ENCODE data around the gene WDR73. TPM values are rescaled to one million over a fixed set of nuclear protein-coding genes. Genes with fewer than 3 reads are reported as not detected.
A peak's percentile ranks its signal among the peaks of the same experiment; 100 is the strongest.

The WDR73 gene
- total and polyA plus RNA-seq, 10 of the 15 experiments (the other 5 are each of a cell fraction or from before 2014, with no cell fraction given): 4.4 to 25.6 (median 16.3) TPM

DNA sequence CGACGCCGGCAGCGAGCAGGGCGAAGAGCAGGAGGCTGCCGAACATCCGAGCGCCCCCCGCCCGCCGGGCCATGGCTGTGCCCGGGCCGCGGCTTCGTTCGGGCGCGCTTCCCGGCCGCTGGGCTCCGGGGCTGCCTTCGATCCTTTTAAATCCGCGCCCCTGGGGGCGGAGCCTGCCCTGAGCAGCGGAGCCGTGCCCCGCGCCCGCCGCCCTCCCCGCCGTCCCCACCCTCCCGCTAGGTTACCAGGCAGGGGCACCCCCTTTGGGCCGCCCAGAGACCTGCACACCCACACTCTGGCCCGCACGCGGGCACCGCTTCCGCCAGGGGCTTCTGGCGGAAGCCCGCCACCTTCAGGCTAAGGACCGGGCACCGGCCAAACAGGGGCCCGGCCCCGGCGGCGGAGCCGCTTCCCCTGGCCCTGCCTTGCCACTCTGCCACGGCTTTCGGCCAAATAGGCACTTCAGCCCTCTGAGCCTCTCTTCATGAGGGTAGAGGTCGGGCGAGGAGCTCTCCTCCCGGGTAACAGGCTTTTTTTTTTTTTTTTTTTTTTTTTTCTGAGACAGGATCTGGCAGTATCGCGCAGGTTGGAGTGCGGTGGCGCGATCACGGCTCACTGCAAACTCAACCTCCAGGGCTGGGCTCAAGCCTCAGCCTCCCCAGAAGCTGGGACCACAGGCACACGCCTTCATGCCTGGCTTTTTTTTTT is 4.2 kb upstream of the WDR73 start, which contains the start of gene NMB (continued):
- TF ChIP-seq NRF1 (conservative IDR thresholded peaks at IDR 0.05; ENCODE audit: low read depth, low read length) (no peak), SRF (IDR thresholded peaks at IDR 0.05; ENCODE audit: low read depth in 2 of 2, low read length in 2 of 2) (no peak), ZNF622 (IDR thresholded peaks at IDR 0.05) (no peak), SMAD1 (IDR thresholded peaks at IDR 0.05; ENCODE audit: low read depth, partially characterized antibody) (no peak), RAD51 (IDR thresholded peaks at IDR 0.05) (no peak), CHD1 (IDR thresholded peaks at IDR 0.05; ENCODE audit: low read depth, low read length) (no peak), MTA2 (IDR thresholded peaks at IDR 0.05; ENCODE audit: low read depth) (no peak), HDGF (IDR thresholded peaks at IDR 0.05) (no peak), CREM (IDR thresholded peaks at IDR 0.05; ENCODE audit: low read depth) (no peak), SMAD5 (IDR thresholded peaks at IDR 0.05; ENCODE audit: low read depth) (no peak), TCF12 (IDR thresholded peaks at IDR 0.05; ENCODE audit: low read depth, low read length) (no peak), ZNF384 (IDR thresholded peaks at IDR 0.05; ENCODE audit: borderline replicate concordance, low read depth, low read length) (peak; percentile 85), ZNF207 (IDR thresholded peaks at IDR 0.05; ENCODE audit: borderline replicate concordance) (no peak), MTA3 (IDR thresholded peaks at IDR 0.05; ENCODE audit: borderline replicate concordance, low read length) (no peak), ASH2L (IDR thresholded peaks at IDR 0.05; ENCODE audit: borderline replicate concordance, low read depth) (no peak)
- TF ChIP-seq, protein P1, sequence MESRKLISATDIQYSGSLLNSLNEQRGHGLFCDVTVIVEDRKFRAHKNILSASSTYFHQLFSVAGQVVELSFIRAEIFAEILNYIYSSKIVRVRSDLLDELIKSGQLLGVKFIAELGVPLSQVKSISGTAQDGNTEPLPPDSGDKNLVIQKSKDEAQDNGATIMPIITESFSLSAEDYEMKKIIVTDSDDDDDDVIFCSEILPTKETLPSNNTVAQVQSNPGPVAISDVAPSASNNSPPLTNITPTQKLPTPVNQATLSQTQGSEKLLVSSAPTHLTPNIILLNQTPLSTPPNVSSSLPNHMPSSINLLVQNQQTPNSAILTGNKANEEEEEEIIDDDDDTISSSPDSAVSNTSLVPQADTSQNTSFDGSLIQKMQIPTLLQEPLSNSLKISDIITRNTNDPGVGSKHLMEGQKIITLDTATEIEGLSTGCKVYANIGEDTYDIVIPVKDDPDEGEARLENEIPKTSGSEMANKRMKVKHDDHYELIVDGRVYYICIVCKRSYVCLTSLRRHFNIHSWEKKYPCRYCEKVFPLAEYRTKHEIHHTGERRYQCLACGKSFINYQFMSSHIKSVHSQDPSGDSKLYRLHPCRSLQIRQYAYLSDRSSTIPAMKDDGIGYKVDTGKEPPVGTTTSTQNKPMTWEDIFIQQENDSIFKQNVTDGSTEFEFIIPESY (IDR thresholded peaks at IDR 0.05): no peak
- TF ChIP-seq, protein P2, sequence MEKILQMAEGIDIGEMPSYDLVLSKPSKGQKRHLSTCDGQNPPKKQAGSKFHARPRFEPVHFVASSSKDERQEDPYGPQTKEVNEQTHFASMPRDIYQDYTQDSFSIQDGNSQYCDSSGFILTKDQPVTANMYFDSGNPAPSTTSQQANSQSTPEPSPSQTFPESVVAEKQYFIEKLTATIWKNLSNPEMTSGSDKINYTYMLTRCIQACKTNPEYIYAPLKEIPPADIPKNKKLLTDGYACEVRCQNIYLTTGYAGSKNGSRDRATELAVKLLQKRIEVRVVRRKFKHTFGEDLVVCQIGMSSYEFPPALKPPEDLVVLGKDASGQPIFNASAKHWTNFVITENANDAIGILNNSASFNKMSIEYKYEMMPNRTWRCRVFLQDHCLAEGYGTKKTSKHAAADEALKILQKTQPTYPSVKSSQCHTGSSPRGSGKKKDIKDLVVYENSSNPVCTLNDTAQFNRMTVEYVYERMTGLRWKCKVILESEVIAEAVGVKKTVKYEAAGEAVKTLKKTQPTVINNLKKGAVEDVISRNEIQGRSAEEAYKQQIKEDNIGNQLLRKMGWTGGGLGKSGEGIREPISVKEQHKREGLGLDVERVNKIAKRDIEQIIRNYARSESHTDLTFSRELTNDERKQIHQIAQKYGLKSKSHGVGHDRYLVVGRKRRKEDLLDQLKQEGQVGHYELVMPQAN (conservative IDR thresholded peaks at IDR 0.05): peak; percentile 30; the same call in 1 of the 2 replicates
- TF ChIP-seq, protein P3, sequence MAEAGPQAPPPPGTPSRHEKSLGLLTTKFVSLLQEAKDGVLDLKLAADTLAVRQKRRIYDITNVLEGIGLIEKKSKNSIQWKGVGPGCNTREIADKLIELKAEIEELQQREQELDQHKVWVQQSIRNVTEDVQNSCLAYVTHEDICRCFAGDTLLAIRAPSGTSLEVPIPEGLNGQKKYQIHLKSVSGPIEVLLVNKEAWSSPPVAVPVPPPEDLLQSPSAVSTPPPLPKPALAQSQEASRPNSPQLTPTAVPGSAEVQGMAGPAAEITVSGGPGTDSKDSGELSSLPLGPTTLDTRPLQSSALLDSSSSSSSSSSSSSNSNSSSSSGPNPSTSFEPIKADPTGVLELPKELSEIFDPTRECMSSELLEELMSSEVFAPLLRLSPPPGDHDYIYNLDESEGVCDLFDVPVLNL (IDR thresholded peaks at IDR 0.05; ENCODE audit: low read depth, low read length): 0 out of 2 replicates have a peak, but pooled peaks have one; percentile 29
- TF ChIP-seq, protein P4, sequence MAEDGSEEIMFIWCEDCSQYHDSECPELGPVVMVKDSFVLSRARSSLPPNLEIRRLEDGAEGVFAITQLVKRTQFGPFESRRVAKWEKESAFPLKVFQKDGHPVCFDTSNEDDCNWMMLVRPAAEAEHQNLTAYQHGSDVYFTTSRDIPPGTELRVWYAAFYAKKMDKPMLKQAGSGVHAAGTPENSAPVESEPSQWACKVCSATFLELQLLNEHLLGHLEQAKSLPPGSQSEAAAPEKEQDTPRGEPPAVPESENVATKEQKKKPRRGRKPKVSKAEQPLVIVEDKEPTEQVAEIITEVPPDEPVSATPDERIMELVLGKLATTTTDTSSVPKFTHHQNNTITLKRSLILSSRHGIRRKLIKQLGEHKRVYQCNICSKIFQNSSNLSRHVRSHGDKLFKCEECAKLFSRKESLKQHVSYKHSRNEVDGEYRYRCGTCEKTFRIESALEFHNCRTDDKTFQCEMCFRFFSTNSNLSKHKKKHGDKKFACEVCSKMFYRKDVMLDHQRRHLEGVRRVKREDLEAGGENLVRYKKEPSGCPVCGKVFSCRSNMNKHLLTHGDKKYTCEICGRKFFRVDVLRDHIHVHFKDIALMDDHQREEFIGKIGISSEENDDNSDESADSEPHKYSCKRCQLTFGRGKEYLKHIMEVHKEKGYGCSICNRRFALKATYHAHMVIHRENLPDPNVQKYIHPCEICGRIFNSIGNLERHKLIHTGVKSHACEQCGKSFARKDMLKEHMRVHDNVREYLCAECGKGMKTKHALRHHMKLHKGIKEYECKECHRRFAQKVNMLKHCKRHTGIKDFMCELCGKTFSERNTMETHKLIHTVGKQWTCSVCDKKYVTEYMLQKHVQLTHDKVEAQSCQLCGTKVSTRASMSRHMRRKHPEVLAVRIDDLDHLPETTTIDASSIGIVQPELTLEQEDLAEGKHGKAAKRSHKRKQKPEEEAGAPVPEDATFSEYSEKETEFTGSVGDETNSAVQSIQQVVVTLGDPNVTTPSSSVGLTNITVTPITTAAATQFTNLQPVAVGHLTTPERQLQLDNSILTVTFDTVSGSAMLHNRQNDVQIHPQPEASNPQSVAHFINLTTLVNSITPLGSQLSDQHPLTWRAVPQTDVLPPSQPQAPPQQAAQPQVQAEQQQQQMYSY (CRISPR knock-in tag; IDR thresholded peaks at IDR 0.05): no peak
- TF ChIP-seq, protein P5, sequence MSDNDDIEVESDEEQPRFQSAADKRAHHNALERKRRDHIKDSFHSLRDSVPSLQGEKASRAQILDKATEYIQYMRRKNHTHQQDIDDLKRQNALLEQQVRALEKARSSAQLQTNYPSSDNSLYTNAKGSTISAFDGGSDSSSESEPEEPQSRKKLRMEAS (IDR thresholded peaks at IDR 0.05; ENCODE audit: low read depth, low read length): no peak
